ENCODE data around the gene HDAC6.
"Not testable (repeated sequence)": the region's sequence is repeated elsewhere in the genome, so short reads cannot be mapped to it uniquely, and the experiment has no call there.

HDAC6 gene

DNA sequence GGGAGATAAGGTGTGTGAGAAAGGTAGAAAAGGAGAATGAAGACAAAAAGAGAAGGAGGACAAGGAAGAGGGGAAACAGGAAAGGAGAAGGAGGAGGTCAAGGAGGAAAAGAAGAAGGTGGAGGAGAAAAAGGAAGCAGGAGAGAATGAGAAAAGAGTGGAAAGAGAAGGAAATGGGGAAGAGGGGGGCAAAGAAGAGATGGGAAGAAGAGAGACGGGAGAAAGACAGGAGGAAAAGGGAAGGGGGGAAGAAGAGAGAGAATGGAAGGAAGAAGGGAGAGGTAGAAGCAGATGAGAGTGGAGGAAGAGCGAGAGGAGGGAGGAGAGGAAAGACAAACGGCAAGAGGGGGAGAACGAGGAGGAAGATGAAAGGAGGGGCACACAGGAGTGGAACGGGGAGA, 11.4 kb upstream of the HDAC6 start:
- no peak for DNase-seq

DNA sequence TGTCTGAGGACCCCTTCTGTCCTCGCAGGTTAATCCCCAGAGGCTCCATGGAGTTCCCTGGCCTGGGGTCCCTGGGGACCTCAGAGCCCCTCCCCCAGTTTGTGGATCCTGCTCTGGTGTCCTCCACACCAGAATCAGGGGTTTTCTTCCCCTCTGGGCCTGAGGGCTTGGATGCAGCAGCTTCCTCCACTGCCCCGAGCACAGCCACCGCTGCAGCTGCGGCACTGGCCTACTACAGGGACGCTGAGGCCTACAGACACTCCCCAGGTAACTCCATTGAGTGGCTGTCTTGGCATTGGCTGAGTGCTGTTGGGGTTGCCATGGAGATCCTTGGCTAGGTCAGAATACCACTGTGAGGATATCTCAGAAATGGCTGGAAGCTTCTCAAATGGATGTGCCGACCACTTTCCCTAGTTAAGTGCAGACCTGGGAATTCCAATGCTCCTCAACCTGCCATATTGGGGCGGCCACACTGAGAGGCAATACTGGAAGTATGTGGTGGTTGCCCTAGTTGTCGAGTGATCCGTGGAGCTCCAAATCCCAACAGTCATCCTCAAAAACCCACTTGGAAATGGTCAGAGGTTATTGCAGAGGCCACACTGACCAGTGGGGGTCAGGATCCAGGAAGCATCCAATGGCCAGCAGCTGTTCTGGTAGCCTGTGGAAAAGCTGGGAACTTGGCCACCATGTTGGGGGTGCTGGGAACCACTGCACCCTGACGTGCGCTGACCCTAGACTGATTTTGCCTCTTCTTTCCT, 10.6 kb upstream of the HDAC6 start:
- DNase-seq, result no peak

DNA sequence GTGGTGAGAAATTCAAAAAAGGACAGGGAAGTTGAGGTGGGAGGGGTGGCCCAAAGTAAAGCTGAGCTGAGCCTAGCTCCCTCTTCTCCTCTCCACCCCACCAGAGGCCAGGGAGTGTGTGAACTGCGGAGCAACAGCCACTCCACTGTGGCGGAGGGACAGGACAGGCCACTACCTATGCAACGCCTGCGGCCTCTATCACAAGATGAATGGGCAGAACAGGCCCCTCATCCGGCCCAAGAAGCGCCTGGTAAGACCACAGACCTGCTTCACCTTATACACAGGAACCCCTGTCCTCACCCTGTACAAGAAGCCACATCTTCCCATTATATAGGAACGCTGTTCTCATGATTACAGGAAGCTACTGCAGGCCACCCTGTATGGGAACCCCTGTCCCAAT, 9.6 kb upstream of the HDAC6 start:
- DNase-seq, result no peak

DNA sequence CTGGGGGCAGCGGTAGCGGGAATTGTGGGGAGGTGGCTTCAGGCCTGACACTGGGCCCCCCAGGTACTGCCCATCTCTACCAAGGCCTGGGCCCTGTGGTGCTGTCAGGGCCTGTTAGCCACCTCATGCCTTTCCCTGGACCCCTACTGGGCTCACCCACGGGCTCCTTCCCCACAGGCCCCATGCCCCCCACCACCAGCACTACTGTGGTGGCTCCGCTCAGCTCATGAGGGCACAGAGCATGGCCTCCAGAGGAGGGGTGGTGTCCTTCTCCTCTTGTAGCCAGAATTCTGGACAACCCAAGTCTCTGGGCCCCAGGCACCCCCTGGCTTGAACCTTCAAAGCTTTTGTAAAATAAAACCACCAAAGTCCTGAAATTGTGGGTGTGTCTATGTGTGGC, 7.9 kb upstream of the HDAC6 start:
- no peak for DNase-seq

DNA sequence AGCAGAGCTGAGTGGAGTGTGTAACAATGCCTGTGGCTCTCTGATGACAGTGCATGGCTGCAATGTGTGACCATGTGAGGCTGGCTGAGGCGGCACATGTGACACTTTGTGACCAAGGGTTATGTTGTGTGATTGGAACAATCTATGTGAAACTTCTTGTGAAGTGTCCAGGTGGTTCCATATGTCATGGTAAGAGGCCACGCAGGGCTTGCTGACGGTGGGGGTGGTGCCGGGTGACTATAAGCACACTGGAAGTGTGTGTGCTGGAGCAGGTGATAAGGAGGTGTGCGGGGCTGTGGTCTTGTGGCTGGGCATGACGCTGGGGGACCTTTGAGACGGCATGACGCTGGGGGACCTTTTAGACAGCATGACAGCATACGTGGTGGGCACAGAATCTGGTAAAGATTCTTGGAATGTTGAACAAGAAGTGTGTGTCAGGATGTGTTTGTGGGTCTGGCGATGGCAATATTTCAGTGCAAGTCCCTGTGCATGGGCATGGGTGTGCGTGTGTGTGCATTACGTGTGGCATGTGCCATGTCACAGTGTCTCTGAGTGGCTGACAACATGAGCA, 7.4 kb upstream of the HDAC6 start:
- no peak for DNase-seq

DNA sequence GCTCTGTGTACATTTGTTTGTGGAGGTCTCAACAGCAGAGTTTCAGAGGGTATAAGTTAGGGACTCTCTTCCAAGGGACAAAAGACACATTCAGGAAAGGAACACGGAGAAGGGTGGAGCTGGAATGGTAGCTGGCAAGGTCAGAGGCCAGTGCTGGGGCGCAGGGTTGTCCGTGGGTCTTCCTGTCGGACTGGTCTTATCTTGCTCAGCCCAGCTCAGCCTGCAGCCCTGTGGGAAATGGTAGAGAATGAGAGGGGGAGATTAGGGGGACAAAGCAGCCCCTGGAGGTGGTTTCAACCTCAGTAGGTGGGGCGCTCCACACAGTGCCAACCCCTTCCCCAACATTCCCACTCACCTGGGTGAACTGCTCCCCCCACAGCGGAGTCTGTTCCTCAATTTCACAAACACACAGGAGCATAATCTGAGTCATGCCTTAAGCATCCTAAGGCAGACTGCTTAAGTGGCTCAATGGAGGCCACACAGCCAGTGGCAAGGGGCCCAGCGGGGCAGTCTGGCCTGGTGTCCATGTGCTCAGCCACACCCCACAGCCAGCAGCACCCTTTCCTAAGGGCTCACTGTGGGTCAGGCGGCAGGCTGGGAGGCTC, 6.9 kb upstream of the HDAC6 start:
- no peak for DNase-seq

DNA sequence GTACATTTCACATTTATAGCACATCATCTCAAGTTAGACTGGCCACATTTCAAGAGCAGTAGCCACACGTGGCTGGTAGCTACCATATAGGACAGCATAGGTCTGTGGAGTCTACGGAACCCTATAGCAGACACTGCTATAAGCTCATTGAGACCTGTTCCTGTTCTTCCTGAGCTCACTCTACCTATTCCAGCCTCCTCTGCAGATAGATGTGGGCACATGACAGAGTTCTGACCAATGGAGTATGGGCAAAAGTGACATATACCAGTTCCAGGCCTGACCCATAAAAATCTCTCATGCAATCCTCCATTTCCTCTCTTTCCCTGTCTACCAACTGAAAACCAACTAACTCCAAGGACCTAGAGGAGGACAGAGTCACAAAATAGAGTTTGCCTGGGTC, 3.5 kb upstream of the HDAC6 start:
- DNase-seq, result no peak

DNA sequence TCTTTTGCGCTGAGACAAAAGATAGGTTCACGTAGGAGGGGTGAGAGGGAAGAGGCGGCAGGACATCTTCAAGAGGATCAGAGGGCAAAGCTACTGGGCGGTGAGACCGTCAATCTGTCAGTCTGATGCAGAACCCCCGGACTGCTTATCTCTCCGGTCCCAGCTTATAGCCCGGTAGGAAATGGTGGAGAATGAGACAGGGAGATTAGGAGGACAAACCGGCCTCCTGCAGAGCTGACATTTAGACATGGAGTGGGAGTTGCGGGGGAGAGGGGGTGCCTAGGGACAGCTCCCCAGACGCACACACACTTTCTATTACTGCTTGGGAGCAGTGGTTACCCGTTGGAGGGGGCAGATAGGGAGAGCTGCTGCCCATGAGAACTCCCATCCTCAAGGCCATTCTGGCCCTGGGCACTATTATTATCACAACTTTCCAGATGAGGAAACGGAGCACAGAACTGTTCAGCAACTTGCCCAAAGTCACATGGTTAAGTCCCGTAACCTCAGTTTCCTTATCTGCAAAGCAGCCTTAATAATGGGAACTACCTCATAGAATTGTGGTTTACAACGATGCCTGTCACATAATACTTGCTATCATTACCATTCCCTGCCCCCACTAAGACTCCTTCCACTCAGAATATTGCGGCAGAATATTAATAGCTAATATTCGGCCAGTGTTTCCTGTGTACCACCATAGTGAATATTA, 1.1 kb upstream of the HDAC6 start:
- DNase-seq, result no peak

DNA sequence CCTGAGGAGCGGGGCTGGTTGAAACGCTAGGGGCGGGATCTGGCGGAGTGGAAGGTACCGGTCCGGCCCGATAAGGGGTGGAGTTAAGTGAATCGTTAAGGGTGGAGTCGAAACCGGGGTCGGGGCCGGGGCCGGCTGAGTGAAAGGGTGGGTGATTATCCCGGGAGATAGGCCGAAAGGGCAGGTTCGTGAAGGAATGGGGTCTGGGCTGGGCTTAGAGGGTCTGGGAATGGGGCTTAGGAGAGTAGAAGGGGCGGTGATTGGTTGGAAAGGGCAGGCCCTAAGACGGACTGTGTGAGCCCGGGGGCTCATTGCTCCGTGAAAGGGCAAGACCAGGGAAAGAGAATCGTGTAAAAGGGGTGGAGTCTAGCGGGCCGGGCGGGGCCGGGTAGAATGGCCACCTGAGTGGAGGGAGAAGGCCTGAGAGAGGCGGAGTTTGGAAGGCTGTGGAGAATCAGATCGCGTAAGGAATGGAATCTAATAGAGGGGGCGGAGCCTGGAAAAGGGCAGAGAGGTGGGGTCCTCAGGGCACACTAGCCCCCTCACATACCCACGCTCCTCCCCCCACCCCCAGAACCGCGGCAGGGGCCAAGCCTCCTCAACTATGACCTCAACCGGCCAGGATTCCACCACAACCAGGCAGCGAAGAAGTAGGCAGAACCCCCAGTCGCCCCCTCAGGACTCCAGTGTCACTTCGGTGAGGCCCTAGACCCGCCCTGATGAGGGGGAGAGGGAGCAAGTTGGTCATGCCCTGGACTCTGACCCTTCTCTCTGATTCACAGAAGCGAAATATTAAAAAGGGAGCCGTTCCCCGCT, 430 bp downstream of the HDAC6 start:
- DNase-seq, result peak; percentile 64

DNA sequence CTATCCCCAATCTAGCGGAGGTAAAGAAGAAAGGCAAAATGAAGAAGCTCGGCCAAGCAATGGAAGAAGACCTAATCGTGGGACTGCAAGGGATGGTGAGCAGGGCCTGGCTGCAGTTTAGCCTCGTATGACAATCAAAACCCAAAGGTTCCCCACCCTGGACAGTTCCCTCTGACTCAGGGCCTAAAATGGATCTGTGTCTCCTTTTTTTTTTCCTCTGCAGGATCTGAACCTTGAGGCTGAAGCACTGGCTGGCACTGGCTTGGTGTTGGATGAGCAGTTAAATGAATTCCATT, 986 bp downstream of the HDAC6 start:
- DNase-seq, result no peak

DNA sequence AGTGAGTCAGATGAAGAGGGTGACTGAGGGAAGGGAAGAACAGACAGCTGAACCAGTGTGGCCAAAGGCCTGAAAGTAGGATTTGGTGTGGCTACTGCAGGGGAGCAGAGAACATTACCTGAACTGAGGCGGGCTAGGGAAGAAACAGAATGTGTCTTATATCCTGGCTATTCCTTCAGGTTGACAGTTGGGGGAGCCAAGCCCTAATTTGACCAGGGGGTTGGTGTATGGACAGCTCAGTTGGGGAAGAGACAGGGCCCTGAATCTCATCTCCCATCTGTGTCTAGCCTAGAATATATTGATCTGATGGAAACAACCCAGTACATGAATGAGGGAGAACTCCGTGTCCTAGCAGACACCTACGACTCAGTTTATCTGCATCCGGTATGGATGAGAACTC, 4.2 kb downstream of the HDAC6 start:
- DNase-seq, result no peak

DNA sequence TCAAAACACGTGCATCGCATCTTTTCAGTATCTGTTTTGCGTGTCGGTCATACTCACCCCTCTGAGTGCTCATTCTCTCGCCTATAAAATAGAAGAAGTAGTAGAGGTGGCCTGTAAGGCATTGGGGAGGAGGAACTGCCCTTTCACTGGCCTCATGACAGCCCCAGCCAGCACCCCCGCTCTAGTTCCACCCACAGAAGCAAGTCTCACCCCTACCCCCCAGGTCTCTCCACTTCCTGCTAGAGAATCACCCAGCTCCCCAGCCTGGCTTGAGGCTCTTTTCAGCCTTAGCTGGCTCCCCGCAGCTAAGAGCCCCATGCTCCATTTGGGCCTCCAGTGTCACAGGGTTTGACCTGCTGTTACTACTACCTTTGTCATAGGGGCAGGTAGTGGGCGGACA, 11.8 kb downstream of the HDAC6 start:
- DNase-seq, result no peak

DNA sequence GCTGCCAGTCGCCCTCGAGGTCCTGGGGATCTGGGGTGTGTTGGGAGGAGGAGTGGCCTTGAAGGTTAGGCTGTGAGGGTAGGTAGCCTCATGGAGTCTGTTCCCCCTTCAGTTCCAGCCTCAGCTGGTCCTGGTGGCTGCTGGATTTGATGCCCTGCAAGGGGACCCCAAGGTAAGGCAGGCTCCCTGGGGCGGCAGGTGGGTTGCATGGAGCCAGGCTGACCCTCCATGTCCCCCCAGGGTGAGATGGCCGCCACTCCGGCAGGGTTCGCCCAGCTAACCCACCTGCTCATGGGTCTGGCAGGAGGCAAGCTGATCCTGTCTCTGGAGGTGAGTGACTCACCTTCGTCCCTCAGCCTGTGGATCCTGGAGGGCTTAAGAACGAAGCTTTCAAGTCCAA, 12.9 kb downstream of the HDAC6 start:
- DNase-seq, result no peak

DNA sequence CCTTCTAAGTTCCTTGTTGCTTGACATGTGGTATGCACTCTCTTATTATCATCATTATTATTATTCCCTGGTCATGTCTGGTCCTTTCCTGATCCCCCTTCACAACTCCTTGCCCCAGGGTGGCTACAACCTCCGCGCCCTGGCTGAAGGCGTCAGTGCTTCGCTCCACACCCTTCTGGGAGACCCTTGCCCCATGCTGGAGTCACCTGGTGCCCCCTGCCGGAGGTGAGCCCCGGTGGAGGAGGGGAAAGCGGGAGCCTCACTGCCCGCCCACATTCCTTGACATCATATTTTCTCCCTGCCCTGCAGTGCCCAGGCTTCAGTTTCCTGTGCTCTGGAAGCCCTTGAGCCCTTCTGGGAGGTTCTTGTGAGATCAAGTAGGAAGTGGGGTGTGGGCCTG, 13.4 kb downstream of the HDAC6 start:
- no peak for DNase-seq

DNA sequence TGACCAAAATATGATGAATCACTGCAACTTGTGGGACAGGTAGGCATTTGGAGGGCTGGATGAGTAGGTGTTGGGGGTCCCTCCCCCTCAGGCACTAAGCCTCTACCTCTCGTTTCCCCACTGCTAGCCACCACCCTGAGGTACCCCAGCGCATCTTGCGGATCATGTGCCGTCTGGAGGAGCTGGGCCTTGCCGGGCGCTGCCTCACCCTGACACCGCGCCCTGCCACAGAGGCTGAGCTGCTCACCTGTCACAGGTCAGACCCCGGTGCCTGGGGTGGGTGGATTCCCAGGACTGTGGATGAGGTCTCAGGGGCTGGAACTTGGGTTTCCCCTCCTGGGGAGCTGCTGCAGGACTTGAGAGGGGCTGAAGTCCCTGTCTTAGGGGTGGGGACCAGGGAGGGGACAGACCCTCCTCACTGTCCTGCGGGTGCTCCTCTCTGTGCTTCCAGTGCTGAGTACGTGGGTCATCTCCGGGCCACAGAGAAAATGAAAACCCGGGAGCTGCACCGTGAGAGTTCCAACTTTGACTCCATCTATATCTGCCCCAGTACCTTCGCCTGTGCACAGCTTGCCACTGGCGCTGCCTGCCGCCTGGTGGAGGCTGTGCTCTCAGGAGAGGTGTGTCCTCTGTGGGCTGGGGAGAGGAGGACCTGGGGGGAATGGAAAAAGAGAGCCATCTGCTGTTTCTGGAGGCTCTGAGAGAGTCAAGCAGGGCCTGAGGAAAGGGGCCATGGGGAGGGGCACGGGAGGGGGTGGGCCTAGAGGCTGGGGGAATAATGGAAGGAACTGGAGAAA, 14.3 kb downstream of the HDAC6 start:
- no peak for DNase-seq

DNA sequence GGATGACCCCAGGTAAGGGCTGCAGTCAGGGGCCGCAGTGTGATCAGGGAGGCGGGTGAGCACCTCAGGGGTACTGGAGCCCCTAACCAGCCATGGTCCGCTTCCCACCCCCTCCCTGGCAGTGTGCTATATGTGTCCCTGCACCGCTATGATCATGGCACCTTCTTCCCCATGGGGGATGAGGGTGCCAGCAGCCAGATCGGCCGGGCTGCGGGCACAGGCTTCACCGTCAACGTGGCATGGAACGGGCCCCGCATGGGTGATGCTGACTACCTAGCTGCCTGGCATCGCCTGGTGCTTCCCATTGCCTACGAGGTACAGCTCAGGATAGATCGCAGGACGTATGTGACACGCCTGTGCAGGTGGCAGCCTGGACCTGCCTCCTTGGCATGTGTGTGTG, 16.2 kb downstream of the HDAC6 start:
- DNase-seq, result no peak

DNA sequence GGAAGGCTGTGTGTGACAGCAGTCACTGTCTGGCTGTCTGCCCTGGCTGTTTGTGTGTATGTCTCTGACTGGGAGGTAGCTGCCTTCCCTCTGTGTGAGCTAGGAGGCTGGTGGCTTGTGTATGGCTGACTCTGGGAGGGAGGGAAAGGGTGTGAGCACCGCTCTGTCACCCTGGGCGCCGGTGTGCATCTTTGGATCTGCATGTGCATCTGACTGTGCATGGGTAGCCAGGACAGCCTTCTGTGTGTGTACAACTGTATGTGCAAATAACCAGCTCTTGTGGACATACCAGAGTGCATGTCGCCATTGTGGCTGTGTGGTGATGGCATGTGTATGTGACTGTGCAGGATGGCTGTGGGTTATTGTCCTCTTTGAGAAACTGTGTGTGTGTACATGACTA, 17.0 kb downstream of the HDAC6 start:
- DNase-seq, result no peak

DNA sequence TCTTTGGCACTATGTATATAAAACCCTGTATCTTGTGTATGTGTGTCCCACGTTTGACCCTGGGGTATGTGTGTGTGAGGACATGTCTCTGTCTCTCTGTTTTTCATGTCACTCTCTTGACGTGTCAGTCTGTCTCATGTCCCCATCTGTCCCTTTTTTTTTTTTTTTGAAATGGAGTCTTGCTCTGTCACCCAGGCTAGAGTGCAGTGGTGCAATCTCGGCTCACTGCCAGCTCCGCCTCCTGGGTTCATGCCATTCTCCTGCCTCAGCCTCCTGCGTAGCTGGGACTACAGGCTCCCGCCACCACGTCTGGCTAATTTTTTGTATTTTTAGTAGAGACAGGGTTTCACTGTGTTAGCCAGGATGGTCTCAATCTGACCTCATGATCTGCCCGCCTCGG, 17.5 kb downstream of the HDAC6 start:
- not testable (repeated sequence) for DNase-seq

DNA sequence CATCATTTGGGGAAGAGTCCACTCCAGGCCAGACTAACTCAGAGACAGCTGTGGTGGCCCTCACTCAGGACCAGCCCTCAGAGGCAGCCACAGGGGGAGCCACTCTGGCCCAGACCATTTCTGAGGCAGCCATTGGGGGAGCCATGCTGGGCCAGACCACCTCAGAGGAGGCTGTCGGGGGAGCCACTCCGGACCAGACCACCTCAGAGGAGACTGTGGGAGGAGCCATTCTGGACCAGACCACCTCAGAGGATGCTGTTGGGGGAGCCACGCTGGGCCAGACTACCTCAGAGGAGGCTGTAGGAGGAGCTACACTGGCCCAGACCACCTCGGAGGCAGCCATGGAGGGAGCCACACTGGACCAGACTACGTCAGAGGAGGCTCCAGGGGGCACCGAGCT, 21.2 kb downstream of the HDAC6 start:
- no peak for DNase-seq

DNA sequence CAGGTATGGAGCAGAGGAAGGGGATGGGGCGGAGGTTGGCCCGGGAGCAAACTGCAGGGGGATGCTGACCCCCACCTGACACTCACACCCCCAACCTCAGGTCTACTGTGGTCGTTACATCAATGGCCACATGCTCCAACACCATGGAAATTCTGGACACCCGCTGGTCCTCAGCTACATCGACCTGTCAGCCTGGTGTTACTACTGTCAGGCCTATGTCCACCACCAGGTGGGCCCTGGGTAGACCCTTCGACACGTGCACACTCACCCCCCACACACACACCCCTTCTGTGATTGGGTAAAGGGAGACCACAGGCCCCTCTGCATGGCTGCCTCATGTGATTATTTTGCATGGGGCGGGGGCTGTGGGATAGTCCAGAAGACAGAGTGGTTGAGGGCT, 22.2 kb downstream of the HDAC6 start:
- DNase-seq, result no peak

DNA sequence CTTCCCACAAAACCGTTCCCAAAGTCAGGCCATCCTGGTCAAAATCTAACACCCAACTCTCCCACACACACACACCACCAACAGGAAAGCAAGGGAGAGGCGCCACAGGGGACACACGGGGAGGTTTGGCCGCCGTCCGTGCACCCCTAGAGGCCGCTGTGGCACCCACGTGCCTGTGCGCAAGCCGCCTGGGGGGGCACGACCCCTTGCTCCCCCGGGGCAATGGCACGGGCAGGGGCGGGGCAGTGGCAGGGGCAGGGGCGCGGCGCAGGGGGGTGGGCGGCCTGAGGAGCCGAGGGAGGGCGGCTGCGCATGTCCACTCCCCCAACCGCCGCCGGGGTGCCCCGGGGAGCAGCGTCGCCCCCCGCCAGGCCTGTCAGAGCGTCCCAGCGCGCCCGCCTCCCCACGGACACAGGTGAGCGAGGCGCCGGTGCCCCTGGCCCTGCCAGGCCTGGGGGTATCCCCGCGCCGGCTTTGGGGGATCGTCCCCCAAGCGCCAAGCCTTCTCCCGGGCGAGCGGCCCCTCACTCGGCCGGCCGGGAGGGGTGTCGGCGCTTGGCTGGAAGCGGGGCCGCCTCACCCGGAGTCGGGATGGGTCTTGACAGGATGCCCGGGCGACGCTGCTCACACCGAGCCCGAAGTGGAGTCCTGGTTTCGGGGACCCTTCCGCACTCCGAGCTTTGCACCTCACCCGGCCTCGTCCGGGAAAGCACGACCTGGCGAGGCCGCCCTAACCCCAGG, 24.4 kb downstream of the HDAC6 start, which contains the start of gene ERAS:
ERAS (plus strand) TSS at position 379 of the 741 bp plus-strand sequence. CDS start 2,611 bp downstream, outside the sequence.
- no peak for DNase-seq

Measured in NCI-H1105 treated with DMSO at 0.1 percent for 48 hours (cell line).